Spinal cord (tissue), 10 donors: ENCODE data around the gene NRN1L. TPM values are rescaled to one million over a fixed set of nuclear protein-coding genes. Genes with fewer than 3 reads are reported as not detected.

Experiments
- DNase-seq, 6 donors: peaks; one replicate each; pipeline versions ENCODE4 v3.0.0 to v3.0.0-alpha.2; 2013 to 2015; ENCODE audit warnings: low spot score in 6 of 6, low read depth in 4 of 6
- H3K27ac ChIP-seq: one replicate; pipeline ENCODE4 v1.5.1; 2013; ENCODE audit warnings: low read depth, low read length, control low read depth
- H3K27me3 ChIP-seq: one replicate; pipeline ENCODE4 v1.6.1; 2013; ENCODE audit warnings: low read length; ENCODE audit not compliant: control insufficient read depth, insufficient read depth
- H3K36me3 ChIP-seq: one replicate; pipeline ENCODE4 v1.6.1; 2013; ENCODE audit warnings: low read length; ENCODE audit not compliant: control insufficient read depth, insufficient read depth
- H3K4me1 ChIP-seq: one replicate; pipeline ENCODE4 v1.6.1; 2013; ENCODE audit warnings: low read length; ENCODE audit not compliant: control insufficient read depth, insufficient read depth
- H3K4me3 ChIP-seq: one replicate; pipeline ENCODE4 v1.5.1; 2013; ENCODE audit warnings: low read depth, low read length, control low read depth
- H3K9me3 ChIP-seq: one replicate; pipeline ENCODE4 v1.6.1; 2013; ENCODE audit warnings: low read length; ENCODE audit not compliant: control insufficient read depth, insufficient read depth
- WGBS: methylation state at CpG from one replicate; pipeline ENCODE4 v1.1.5; 2013; ENCODE audit warnings: missing lambda C conversion rate; ENCODE audit not compliant: insufficient coverage; 5-methylcytosine and 5-hydroxymethylcytosine counted together
- polyA plus RNA-seq, 2 donors: library from polyadenylated mRNA; unstranded; fragments of 120-200 nt; gene quantifications; one replicate each; pipeline ENCODE4 v1.2.1, GENCODE V29; 2013; ENCODE audit not compliant: insufficient read length in 2 of 2
- small RNA-seq: library from RNA; depleted of rRNA; stranded (forward); fragments of <200 nt; gene quantifications from one replicate; pipeline ENCODE3, GENCODE V24; 2014; ENCODE audit warnings: low replicate concordance
- total RNA-seq, 2 donors: library from RNA; depleted of rRNA in 1 of 2; stranded (reverse); fragments of 120-200 nt in 1 of 2; fragments of >200 nt in 1 of 2; gene quantifications; one replicate each; pipeline versions ENCODE4 v1.2.3 to v1.2.4, GENCODE V29; 2013 to 2014
- donor health status: healthy.

NRN1L gene
- total and polyA plus RNA-seq, 4 donors: 0.89 to 2.5 (median 1.5) TPM

- Histone ChIP-seq H3K4me3 (no peak within 1 kb of the TSS), H3K4me1 (peaks cover 38% of the 10 kb centered on the region), H3K27me3 (no peaks in the 10 kb centered on the region), H3K9me3 (no peaks in the 10 kb centered on the region), H3K36me3 (peaks cover 70% of the 10 kb centered on the region), H3K27ac (no peak within 1 kb of the TSS)
- 89% methylated on average over 15 of the region's 15 CpGs for WGBS
- no peak for DNase-seq
Measured at GRCh38 chr16:67931712-67932461, 47.2 kb downstream of the NRN1L start, which contains the start of gene CTRL. Gene CTRL, minus strand, starts transcription at chr16:67931862. Its CDS starts 10 bp downstream, at chr16:67931852.

GRCh38 chr16:67932462-67932840 is 47.8 kb downstream of the NRN1L start:
- H3K27ac ChIP-seq: no peak overlapping the region
- DNase-seq: no peak
- H3K4me1 ChIP-seq: peaks cover 39% of the 10 kb centered on the region
- WGBS: 96% methylated on average over 3 of the region's 4 CpGs
- no peaks in the 10 kb centered on the region for H3K27me3 ChIP-seq
- peaks cover 64% of the 10 kb centered on the region for H3K36me3 ChIP-seq
- H3K9me3 ChIP-seq: no peaks in the 10 kb centered on the region
- no peak overlapping the region for H3K4me3 ChIP-seq

- Histone ChIP-seq H3K4me3 (no peak overlapping the region), H3K27ac (no peak overlapping the region), H3K27me3 (no peaks in the 10 kb centered on the region), H3K36me3 (peaks cover 54% of the 10 kb centered on the region), H3K9me3 (no peaks in the 10 kb centered on the region), H3K4me1 (peaks cover 32% of the 10 kb centered on the region)
- DNase-seq: no peak
- WGBS: 88% methylated on average over 7 of the region's 7 CpGs
Measured at GRCh38 chr16:67933805-67934204, 49.1 kb downstream of the NRN1L start.

- Histone ChIP-seq H3K4me1 (peaks cover 32% of the 10 kb centered on the region), H3K9me3 (no peaks in the 10 kb centered on the region), H3K27me3 (no peaks in the 10 kb centered on the region), H3K36me3 (peaks cover 54% of the 10 kb centered on the region), H3K4me3 (peak overlapping the region; percentile 97), H3K27ac (peak overlapping the region; percentile 53)
- 39% methylated on average over 13 of the region's 13 CpGs for WGBS
- DNase-seq: peak in 1 of 6 donors; percentile 9
Measured at GRCh38 chr16:67934306-67935100, 49.8 kb downstream of the NRN1L start.

GRCh38 chr16:67935101-67935401 is 50.4 kb downstream of the NRN1L start:
- 5% methylated on average over 13 of the region's 13 CpGs for WGBS
- H3K4me1 ChIP-seq: peaks cover 32% of the 10 kb centered on the region

GRCh38 chr16:67935402-67936123 is 50.9 kb downstream of the NRN1L start:
- WGBS: 0% methylated on average over 55 of the region's 55 CpGs
- Histone ChIP-seq H3K9me3 (no peaks in the 10 kb centered on the region), H3K4me1 (peaks cover 32% of the 10 kb centered on the region), H3K4me3 (peak overlapping the region; percentile 97), H3K27ac (peak overlapping the region; percentile 96), H3K36me3 (peaks cover 53% of the 10 kb centered on the region), H3K27me3 (no peaks in the 10 kb centered on the region)
- DNase-seq: peak; percentile 85 to 99 (median 90)

More at GRCh38 chr16:67935101-67935401, 50.4 kb downstream of the NRN1L start:
- H3K4me3 ChIP-seq: peak overlapping the region; percentile 97
- no peaks in the 10 kb centered on the region for H3K27me3 ChIP-seq
- H3K36me3 ChIP-seq: peaks cover 54% of the 10 kb centered on the region
- no peak for DNase-seq
- peak overlapping the region; percentile 53 for H3K27ac ChIP-seq
- H3K9me3 ChIP-seq: no peaks in the 10 kb centered on the region

Small RNA genes within 50 kb of the gene (small RNA-seq; reads per million reads assigned to genes)
- gene AC040162.2: not detected
- gene NRN1L: not detected

Other genes with a start within 250 kb of the NRN1L start
- 1 to 10 TPM; 2.0 to 3.4 TPM for gene CARMIL2, start 239.7 kb upstream of the NRN1L start, total RNA-seq
- gene CARMIL2, start 239.7 kb upstream of the NRN1L start, polyA plus RNA-seq: 10 to 100 TPM; 37.6 to 40.0 TPM
- gene ACD, start 224.6 kb upstream of the NRN1L start, total RNA-seq: 10 to 100 TPM; 15.8 to 23.9 TPM
- 10 to 100 TPM; 39.7 to 49.3 TPM for gene ACD, start 224.6 kb upstream of the NRN1L start, polyA plus RNA-seq
- gene PARD6A, start 223.9 kb upstream of the NRN1L start, total RNA-seq: 1 to 10 TPM; 7.2 to 8.3 TPM
- 10 to 100 TPM; 20.5 to 20.9 TPM for gene PARD6A, start 223.9 kb upstream of the NRN1L start, polyA plus RNA-seq
- gene ENKD1, start 218.1 kb upstream of the NRN1L start, total RNA-seq: 10 to 100 TPM in 1 of 2 donors, 1 to 10 TPM in 1; 9.5 to 29.4 TPM
- 10 to 100 TPM; 28.9 to 30.2 TPM for gene ENKD1, start 218.1 kb upstream of the NRN1L start, polyA plus RNA-seq
- 1 to 10 TPM; 2.8 to 6.9 TPM for gene C16orf86, start 218.1 kb upstream of the NRN1L start, total RNA-seq
- 1 to 10 TPM; 4.2 to 6.2 TPM for gene C16orf86, start 218.1 kb upstream of the NRN1L start, polyA plus RNA-seq
- 10 to 100 TPM; 26.1 to 26.8 TPM for gene GFOD2, start 165.6 kb upstream of the NRN1L start, total RNA-seq
- 10 to 100 TPM; 48.0 to 56.0 TPM for gene GFOD2, start 165.6 kb upstream of the NRN1L start, polyA plus RNA-seq
- gene RANBP10, start 78.3 kb upstream of the NRN1L start, total RNA-seq: 1 to 10 TPM; 6.7 to 8.2 TPM
- 10 to 100 TPM; 15.9 to 25.6 TPM for gene RANBP10, start 78.3 kb upstream of the NRN1L start, polyA plus RNA-seq
- 10 to 100 TPM in 1 of 2 donors, 1 to 10 TPM in 1; 4.3 to 11.7 TPM for gene TSNAXIP1, start 78.0 kb upstream of the NRN1L start, total RNA-seq
- 10 to 100 TPM; 14.9 to 20.0 TPM for gene TSNAXIP1, start 78.0 kb upstream of the NRN1L start, polyA plus RNA-seq
- gene THAP11, start 42.6 kb upstream of the NRN1L start, total RNA-seq: 10 to 100 TPM; 22.4 to 39.7 TPM
- gene THAP11, start 42.6 kb upstream of the NRN1L start, polyA plus RNA-seq: 10 to 100 TPM; 31.3 to 34.9 TPM
- gene NUTF2, start 38.0 kb upstream of the NRN1L start, total RNA-seq: 10 to 100 TPM; 47.7 to 82.6 TPM
- gene NUTF2, start 38.0 kb upstream of the NRN1L start, polyA plus RNA-seq: 100 to 1,000 TPM; 138 to 150 TPM
- gene CENPT, start 37.2 kb upstream of the NRN1L start, total RNA-seq: 10 to 100 TPM; 22.1 to 50.8 TPM
- gene CENPT, start 37.2 kb upstream of the NRN1L start, polyA plus RNA-seq: 10 to 100 TPM; 60.0 to 79.2 TPM
- gene EDC4, start 11.8 kb upstream of the NRN1L start, total RNA-seq: 10 to 100 TPM; 40.8 to 46.7 TPM
- gene EDC4, start 11.8 kb upstream of the NRN1L start, polyA plus RNA-seq: 10 to 100 TPM; 92.0 to 97.9 TPM
- 10 to 100 TPM in 1 of 2 donors, 1 to 10 TPM in 1; 8.7 to 18.3 TPM for gene PSKH1, start 8.4 kb downstream of the NRN1L start, total RNA-seq
- gene PSKH1, start 8.4 kb downstream of the NRN1L start, polyA plus RNA-seq: 10 to 100 TPM; 31.7 TPM
- gene CTRL, start 47.0 kb downstream of the NRN1L start, total RNA-seq: 1 to 10 TPM in 1 of 2 donors, under 1 TPM in 1; 0.89 to 1.4 TPM
- gene CTRL, start 47.0 kb downstream of the NRN1L start, polyA plus RNA-seq: 1 to 10 TPM; 4.6 to 8.1 TPM
- 10 to 100 TPM; 18.7 to 64.5 TPM for gene PSMB10, start 52.0 kb downstream of the NRN1L start, total RNA-seq
- gene PSMB10, start 52.0 kb downstream of the NRN1L start, polyA plus RNA-seq: 10 to 100 TPM; 61.9 to 64.1 TPM
- gene LCAT, start 59.2 kb downstream of the NRN1L start, total RNA-seq: 10 to 100 TPM in 1 of 2 donors, 1 to 10 TPM in 1; 5.8 to 18.4 TPM
- 10 to 100 TPM; 35.3 to 50.0 TPM for gene LCAT, start 59.2 kb downstream of the NRN1L start, polyA plus RNA-seq
- gene SLC12A4, start 83.8 kb downstream of the NRN1L start, total RNA-seq: 10 to 100 TPM; 31.8 to 45.4 TPM
- 10 to 100 TPM; 52.9 to 58.8 TPM for gene SLC12A4, start 83.8 kb downstream of the NRN1L start, polyA plus RNA-seq
- gene DPEP3, start 95.6 kb downstream of the NRN1L start, total RNA-seq: under 1 TPM in 1 of 2 donors, not detected in 1; 0.11 TPM
- under 1 TPM; 0.12 to 0.22 TPM for gene DPEP3, start 95.6 kb downstream of the NRN1L start, polyA plus RNA-seq
- gene DPEP2, start 114.6 kb downstream of the NRN1L start, total RNA-seq: 1 to 10 TPM; 2.7 to 3.0 TPM
- gene DPEP2, start 114.6 kb downstream of the NRN1L start, polyA plus RNA-seq: 1 to 10 TPM; 1.0 to 2.3 TPM
- gene DPEP2NB, start 131.0 kb downstream of the NRN1L start, total RNA-seq: not detected
- gene DPEP2NB, start 131.0 kb downstream of the NRN1L start, polyA plus RNA-seq: not detected
- 1 to 10 TPM; 6.9 to 7.4 TPM for gene DDX28, start 138.3 kb downstream of the NRN1L start, total RNA-seq
- gene DDX28, start 138.3 kb downstream of the NRN1L start, polyA plus RNA-seq: 1 to 10 TPM; 8.2 to 9.7 TPM
- gene DUS2, start 138.4 kb downstream of the NRN1L start, total RNA-seq: 10 to 100 TPM; 13.9 to 16.8 TPM
- 10 to 100 TPM; 13.3 to 17.2 TPM for gene DUS2, start 138.4 kb downstream of the NRN1L start, polyA plus RNA-seq
- 10 to 100 TPM; 24.7 to 36.7 TPM for gene NFATC3, start 200.5 kb downstream of the NRN1L start, total RNA-seq
- gene NFATC3, start 200.5 kb downstream of the NRN1L start, polyA plus RNA-seq: 10 to 100 TPM; 15.1 to 16.9 TPM